ENCODE data around the gene OSM. TPM values are rescaled to one million over a fixed set of nuclear protein-coding genes. Genes with fewer than 3 reads are reported as not detected.

Gene OSM
- total RNA-seq, 1 experiment from 2014 or later: not detected

GRCh38 chr22:30297991-30298701 is 31.5 kb upstream of the OSM start:
- DNase-seq (ENCODE audit: low spot score): no peak

- no peak for DNase-seq (ENCODE audit: low spot score)
Observed at GRCh38 chr22:30297276-30297990, 30.8 kb upstream of the OSM start.

- no peak for DNase-seq (ENCODE audit: low spot score)
Observed at GRCh38 chr22:30296833-30297232, 30.2 kb upstream of the OSM start.

GRCh38 chr22:30296324-30296723 is 29.7 kb upstream of the OSM start:
- no peak for DNase-seq (ENCODE audit: low spot score)

GRCh38 chr22:30295576-30295975 is 28.9 kb upstream of the OSM start:
- no peak for DNase-seq (ENCODE audit: low spot score)

- DNase-seq (ENCODE audit: low spot score): no peak
Observed at GRCh38 chr22:30294830-30295229, 28.2 kb upstream of the OSM start.

- DNase-seq (ENCODE audit: low spot score): no peak
Observed at GRCh38 chr22:30294066-30294465, 27.4 kb upstream of the OSM start.

- DNase-seq (ENCODE audit: low spot score): no peak
Observed at GRCh38 chr22:30293026-30293425, 26.4 kb upstream of the OSM start.

- DNase-seq (ENCODE audit: low spot score): no peak
Observed at GRCh38 chr22:30292069-30292970, 25.7 kb upstream of the OSM start.

GRCh38 chr22:30291058-30291892 is 24.6 kb upstream of the OSM start:
- DNase-seq (ENCODE audit: low spot score): peak; percentile 39

GRCh38 chr22:30290342-30291057 is 23.8 kb upstream of the OSM start:
- peak; percentile 37 for DNase-seq (ENCODE audit: low spot score)

- no peak for DNase-seq (ENCODE audit: low spot score)
Observed at GRCh38 chr22:30289980-30290313, 23.3 kb upstream of the OSM start.

GRCh38 chr22:30289141-30289979 is 22.7 kb upstream of the OSM start, which contains the start of gene CASTOR1:
TSS of gene CASTOR1 (minus strand) at chr22:30289505. CDS start at chr22:30289497, 8 bp downstream.
- DNase-seq (ENCODE audit: low spot score): peak; percentile 93

- DNase-seq (ENCODE audit: low spot score): no peak
Observed at GRCh38 chr22:30288419-30289140, 21.9 kb upstream of the OSM start.

GRCh38 chr22:30287648-30288418 is 21.2 kb upstream of the OSM start:
- DNase-seq (ENCODE audit: low spot score): peak; percentile 60

GRCh38 chr22:30286813-30287647 is 20.4 kb upstream of the OSM start:
- peak; percentile 21 for DNase-seq (ENCODE audit: low spot score)

GRCh38 chr22:30286331-30286730 is 19.7 kb upstream of the OSM start:
- no peak for DNase-seq (ENCODE audit: low spot score)

GRCh38 chr22:30285846-30286200 is 19.2 kb upstream of the OSM start:
- no peak for DNase-seq (ENCODE audit: low spot score)

Data from H4 (cell line).